GM12878 (cell line): Measurements from ENCODE around the gene RGP1. TPM values are rescaled to one million over a fixed set of nuclear protein-coding genes. Genes with fewer than 3 reads are reported as not detected.

Experiments used
- FOS ChIP-seq: IDR thresholded peaks from 3 replicates; pipeline ENCODE4 v1.6.1; 2011; ENCODE audit warnings: borderline replicate concordance; ENCODE audit not compliant: insufficient read length; ENCODE audit errors: extremely low read depth
- NFYA ChIP-seq: IDR thresholded peaks from 2 replicates; pipeline ENCODE4 v1.6.1; 2011; ENCODE audit warnings: low read depth, mild to moderate bottlenecking, low read length, improper control_type of control experiment, borderline replicate concordance
- NR2C2 ChIP-seq: IDR thresholded peaks from 2 replicates; pipeline ENCODE4 v1.6.1; 2011; ENCODE audit warnings: borderline replicate concordance, low read depth; ENCODE audit not compliant: control insufficient read depth, insufficient read length
- POU2F2 ChIP-seq: IDR thresholded peaks from 3 replicates; pipeline ENCODE4 v1.6.1; 2011; ENCODE audit warnings: low read depth, mild to moderate bottlenecking, low read length, borderline replicate concordance
- RCOR1 ChIP-seq: conservative IDR thresholded peaks from 2 replicates; pipeline ENCODE4 v1.6.1; 2012; ENCODE audit warnings: low read depth, low read length, improper control_type of control experiment
- polyA plus RNA-seq, 11 experiments: library from polyadenylated mRNA; depleted of rRNA in 4 of 11; unstranded in 6 of 11; stranded (reverse) in 5 of 11; fragments of >200 nt; fragmentation: Nextera tagmentation in 4 of 11; fragmentation: Illumina TruSeq in 1 of 11; extraction: Ambion mirVana in 4 of 11; extraction: Trizol in 1 of 11; gene quantifications; 1 replicate in 1 of 11; 2 replicates in 10 of 11; pipeline versions ENCODE4 v1.2.1 to v1.2.3, GENCODE V29; 2011 to 2016; ENCODE audit warnings: inconsistent platforms in 2 of 11, missing spikeins in 2 of 11, low read depth in 1 of 11
- total RNA-seq, 4 experiments: library from RNA; depleted of rRNA in 3 of 4; stranded (reverse); fragments of >200 nt in 3 of 4; fragmentation: Illumina TruSeq in 1 of 4; extraction: Trizol in 1 of 4; gene quantifications; 2 replicates each; pipeline versions ENCODE4 v1.2.1 to v1.2.3, GENCODE V29; 2013 to 2021
- TF ChIP-seq, protein P1 (sequence below): IDR thresholded peaks from 2 replicates; pipeline ENCODE4 v1.6.1; 2012; ENCODE audit warnings: improper control_type of control experiment, low read depth, low read length; ENCODE audit not compliant: insufficient replicate concordance
- TF ChIP-seq, protein P2 (sequence below): IDR thresholded peaks from 2 replicates; pipeline ENCODE4 v1.6.1; 2011; ENCODE audit warnings: borderline replicate concordance, low read depth, mild to moderate bottlenecking, moderate library complexity, low read length; ENCODE audit not compliant: insufficient read depth, poor library complexity, severe bottlenecking

RGP1 gene
- total and polyA plus RNA-seq, 10 of the 15 experiments (the other 5 are each of a cell fraction or from before 2014, with no cell fraction given) = 0.44 to 14.9 (median 7.4) TPM

DNA sequence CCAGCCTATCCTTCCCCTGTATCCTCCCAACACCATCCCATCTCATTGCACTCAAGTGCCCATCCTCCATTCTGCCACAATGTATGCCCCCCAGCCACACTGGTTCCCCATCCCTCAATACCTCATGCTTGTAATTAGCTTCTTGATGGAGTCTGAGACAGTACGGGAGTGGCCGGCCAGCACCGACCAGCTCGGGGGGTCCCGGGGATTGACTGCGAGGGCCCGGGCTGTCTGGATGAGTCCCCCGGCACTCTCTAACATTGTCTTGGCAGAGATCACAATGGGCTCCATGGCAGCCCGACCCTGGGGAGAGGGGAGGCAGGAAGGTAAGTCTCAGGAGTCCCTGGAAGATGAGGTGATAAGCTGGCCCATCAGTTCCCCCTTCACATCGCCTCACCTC, 42.1 kb upstream of the RGP1 start (continued):
- TF ChIP-seq NFYA (no peak), NR2C2 (no peak), FOS (no peak), RCOR1 (no peak), POU2F2 (no peak)
- TF ChIP-seq, protein P1, sequence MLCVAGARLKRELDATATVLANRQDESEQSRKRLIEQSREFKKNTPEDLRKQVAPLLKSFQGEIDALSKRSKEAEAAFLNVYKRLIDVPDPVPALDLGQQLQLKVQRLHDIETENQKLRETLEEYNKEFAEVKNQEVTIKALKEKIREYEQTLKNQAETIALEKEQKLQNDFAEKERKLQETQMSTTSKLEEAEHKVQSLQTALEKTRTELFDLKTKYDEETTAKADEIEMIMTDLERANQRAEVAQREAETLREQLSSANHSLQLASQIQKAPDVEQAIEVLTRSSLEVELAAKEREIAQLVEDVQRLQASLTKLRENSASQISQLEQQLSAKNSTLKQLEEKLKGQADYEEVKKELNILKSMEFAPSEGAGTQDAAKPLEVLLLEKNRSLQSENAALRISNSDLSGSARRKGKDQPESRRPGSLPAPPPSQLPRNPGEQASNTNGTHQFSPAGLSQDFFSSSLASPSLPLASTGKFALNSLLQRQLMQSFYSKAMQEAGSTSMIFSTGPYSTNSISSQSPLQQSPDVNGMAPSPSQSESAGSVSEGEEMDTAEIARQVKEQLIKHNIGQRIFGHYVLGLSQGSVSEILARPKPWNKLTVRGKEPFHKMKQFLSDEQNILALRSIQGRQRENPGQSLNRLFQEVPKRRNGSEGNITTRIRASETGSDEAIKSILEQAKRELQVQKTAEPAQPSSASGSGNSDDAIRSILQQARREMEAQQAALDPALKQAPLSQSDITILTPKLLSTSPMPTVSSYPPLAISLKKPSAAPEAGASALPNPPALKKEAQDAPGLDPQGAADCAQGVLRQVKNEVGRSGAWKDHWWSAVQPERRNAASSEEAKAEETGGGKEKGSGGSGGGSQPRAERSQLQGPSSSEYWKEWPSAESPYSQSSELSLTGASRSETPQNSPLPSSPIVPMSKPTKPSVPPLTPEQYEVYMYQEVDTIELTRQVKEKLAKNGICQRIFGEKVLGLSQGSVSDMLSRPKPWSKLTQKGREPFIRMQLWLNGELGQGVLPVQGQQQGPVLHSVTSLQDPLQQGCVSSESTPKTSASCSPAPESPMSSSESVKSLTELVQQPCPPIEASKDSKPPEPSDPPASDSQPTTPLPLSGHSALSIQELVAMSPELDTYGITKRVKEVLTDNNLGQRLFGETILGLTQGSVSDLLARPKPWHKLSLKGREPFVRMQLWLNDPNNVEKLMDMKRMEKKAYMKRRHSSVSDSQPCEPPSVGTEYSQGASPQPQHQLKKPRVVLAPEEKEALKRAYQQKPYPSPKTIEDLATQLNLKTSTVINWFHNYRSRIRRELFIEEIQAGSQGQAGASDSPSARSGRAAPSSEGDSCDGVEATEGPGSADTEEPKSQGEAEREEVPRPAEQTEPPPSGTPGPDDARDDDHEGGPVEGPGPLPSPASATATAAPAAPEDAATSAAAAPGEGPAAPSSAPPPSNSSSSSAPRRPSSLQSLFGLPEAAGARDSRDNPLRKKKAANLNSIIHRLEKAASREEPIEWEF = no peak
- TF ChIP-seq, protein P2, sequence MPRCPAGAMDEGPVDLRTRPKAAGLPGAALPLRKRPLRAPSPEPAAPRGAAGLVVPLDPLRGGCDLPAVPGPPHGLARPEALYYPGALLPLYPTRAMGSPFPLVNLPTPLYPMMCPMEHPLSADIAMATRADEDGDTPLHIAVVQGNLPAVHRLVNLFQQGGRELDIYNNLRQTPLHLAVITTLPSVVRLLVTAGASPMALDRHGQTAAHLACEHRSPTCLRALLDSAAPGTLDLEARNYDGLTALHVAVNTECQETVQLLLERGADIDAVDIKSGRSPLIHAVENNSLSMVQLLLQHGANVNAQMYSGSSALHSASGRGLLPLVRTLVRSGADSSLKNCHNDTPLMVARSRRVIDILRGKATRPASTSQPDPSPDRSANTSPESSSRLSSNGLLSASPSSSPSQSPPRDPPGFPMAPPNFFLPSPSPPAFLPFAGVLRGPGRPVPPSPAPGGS = no peak
